HG02623 (cell line): Measurements from ENCODE around the gene GSTCD.
"Not testable (repeated sequence)": the region's sequence is repeated elsewhere in the genome, so short reads cannot be mapped to it uniquely, and the experiment has no call there.

ENCODE experiments used
- ATAC-seq: cut with Tn5 transposase; IDR thresholded peaks from one replicate; pipeline ENCODE4 v1.9.1; 2021; ENCODE audit warnings: moderate library complexity; ENCODE audit not compliant: unreplicated experiment

The GSTCD gene

GRCh38 chr4:105708181-105709080 is at the start of gene GSTCD, which contains the start of gene INTS12:
Gene GSTCD (plus strand): TSS chr4:105708784. CDS start chr4:105717614, 8,830 bp downstream.
Gene INTS12 (minus strand): TSS chr4:105708689. CDS start chr4:105700005, 8,684 bp downstream.
- peak; percentile 78 for ATAC-seq

- ATAC-seq = no peak
These were observed 49.4 kb upstream of the GSTCD start for GRCh38 chr4:105659190-105659589.

- ATAC-seq = no peak
These were observed 47.6 kb upstream of the GSTCD start for GRCh38 chr4:105661028-105661427.

- ATAC-seq = no peak
These were observed 45.5 kb upstream of the GSTCD start for GRCh38 chr4:105662935-105663675.

GRCh38 chr4:105666693-105667092 is 41.9 kb upstream of the GSTCD start:
- ATAC-seq = no peak

- ATAC-seq = no peak
These were observed 37.9 kb upstream of the GSTCD start for GRCh38 chr4:105670684-105671083.

GRCh38 chr4:105671301-105671700 is 37.3 kb upstream of the GSTCD start:
- ATAC-seq = no peak

GRCh38 chr4:105674011-105674410 is 34.6 kb upstream of the GSTCD start:
- ATAC-seq = no peak

GRCh38 chr4:105677709-105678108 is 30.9 kb upstream of the GSTCD start:
- ATAC-seq = no peak

GRCh38 chr4:105679186-105679585 is 29.4 kb upstream of the GSTCD start:
- no peak for ATAC-seq

- ATAC-seq = no peak
These were observed 25.5 kb upstream of the GSTCD start for GRCh38 chr4:105683038-105683437.

GRCh38 chr4:105686571-105686970 is 22.0 kb upstream of the GSTCD start:
- ATAC-seq = no peak

GRCh38 chr4:105694812-105695211 is 13.8 kb upstream of the GSTCD start:
- not testable (repeated sequence) for ATAC-seq

- not testable (repeated sequence) for ATAC-seq
These were observed 12.8 kb upstream of the GSTCD start for GRCh38 chr4:105695832-105696231.

GRCh38 chr4:105698607-105699006 is 10.0 kb upstream of the GSTCD start:
- ATAC-seq = no peak

- ATAC-seq = no peak
These were observed 803 bp upstream of the GSTCD start for GRCh38 chr4:105707782-105708180.

GRCh38 chr4:105709081-105709450 is 482 bp downstream of the GSTCD start:
- ATAC-seq = peak; percentile 26

GRCh38 chr4:105710012-105710600 is 1.5 kb downstream of the GSTCD start:
- ATAC-seq = no peak

- ATAC-seq = no peak
These were observed 2.1 kb downstream of the GSTCD start for GRCh38 chr4:105710678-105711077.

- no peak for ATAC-seq
These were observed 4.2 kb downstream of the GSTCD start for GRCh38 chr4:105712766-105713165.

GRCh38 chr4:105714071-105714521 is 5.5 kb downstream of the GSTCD start:
- peak; percentile 64 for ATAC-seq
